Measurements from ENCODE around the gene LAMC2.

The LAMC2 gene

DNA sequence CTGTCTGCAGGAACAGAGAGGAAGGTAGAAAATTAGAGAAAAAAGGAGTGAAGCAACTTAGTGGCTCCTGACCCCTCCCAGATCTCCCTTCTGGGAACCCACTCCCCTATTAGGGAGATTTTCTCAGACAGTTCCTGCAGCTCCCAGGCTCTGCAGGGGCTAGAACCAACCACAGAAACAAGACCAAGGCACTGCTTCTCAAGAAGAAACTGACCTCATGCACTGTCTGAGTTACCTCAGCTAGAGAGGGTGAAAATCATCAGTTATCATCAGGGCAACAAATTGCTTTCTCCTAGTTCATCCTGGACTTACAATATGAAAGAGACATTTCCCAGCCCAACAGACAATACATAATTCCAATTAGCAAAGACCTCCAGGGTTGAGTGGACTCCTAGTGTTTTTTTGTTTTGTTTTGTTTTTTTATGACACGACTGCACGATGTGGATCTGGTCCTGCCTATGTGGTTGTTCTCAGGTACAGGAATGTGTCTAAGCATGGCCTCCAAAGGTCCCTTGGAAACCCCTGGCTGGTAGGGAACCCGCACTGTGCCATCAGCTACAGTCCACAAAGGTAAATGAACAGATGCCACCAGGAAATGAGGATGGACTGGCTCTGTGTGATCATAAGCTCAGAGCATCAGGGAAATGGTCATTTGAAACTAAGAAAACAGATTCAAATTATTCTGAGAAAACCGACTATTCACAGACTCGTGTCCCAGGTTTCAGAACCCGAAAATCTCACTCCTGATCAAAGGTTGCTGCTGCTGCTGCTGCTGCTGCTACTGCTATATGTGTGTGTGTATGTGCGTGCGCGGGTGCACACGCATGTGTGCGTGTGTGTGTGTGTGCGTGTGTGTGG lies 65.3 kb downstream of the LAMC2 start:
- Histone ChIP-seq H3K36me3 (ENCODE audit: insufficient read depth, low read length) (no peaks in the 10 kb centered on the region), H3K9me3 (ENCODE audit: insufficient read depth, low read length, severe bottlenecking) (no peaks in the 10 kb centered on the region), H3K27me3 (ENCODE audit: insufficient read depth, low read length, poor library complexity) (peaks cover 14% of the 10 kb centered on the region), H4K20me1 (ENCODE audit: insufficient read depth, low read length) (no peaks in the 10 kb centered on the region), H3K27ac (ENCODE audit: low read length) (no peak overlapping the region), H3K4me1 (ENCODE audit: insufficient read depth, low read length) (no peaks in the 10 kb centered on the region), H3K4me3 (ENCODE audit: low read depth in 1 of 2, low read length in 2 of 2) (no peak overlapping the region), H3K4me2 (ENCODE audit: insufficient read depth, low read length) (no peak overlapping the region), H3K79me2 (ENCODE audit: insufficient read depth, low read length) (no peaks in the 10 kb centered on the region), H3K9ac (ENCODE audit: low read depth, low read length) (no peak overlapping the region), H2AFZ (ENCODE audit: low read depth, low read length) (no peak overlapping the region)
- no peak for TF ChIP-seq EZH2 (IDR thresholded peaks at IDR 0.05; ENCODE audit: borderline replicate concordance, low read depth, low read length, severe bottlenecking)
- TF ChIP-seq, protein P1, sequence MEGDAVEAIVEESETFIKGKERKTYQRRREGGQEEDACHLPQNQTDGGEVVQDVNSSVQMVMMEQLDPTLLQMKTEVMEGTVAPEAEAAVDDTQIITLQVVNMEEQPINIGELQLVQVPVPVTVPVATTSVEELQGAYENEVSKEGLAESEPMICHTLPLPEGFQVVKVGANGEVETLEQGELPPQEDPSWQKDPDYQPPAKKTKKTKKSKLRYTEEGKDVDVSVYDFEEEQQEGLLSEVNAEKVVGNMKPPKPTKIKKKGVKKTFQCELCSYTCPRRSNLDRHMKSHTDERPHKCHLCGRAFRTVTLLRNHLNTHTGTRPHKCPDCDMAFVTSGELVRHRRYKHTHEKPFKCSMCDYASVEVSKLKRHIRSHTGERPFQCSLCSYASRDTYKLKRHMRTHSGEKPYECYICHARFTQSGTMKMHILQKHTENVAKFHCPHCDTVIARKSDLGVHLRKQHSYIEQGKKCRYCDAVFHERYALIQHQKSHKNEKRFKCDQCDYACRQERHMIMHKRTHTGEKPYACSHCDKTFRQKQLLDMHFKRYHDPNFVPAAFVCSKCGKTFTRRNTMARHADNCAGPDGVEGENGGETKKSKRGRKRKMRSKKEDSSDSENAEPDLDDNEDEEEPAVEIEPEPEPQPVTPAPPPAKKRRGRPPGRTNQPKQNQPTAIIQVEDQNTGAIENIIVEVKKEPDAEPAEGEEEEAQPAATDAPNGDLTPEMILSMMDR (IDR thresholded peaks at IDR 0.05; ENCODE audit: borderline replicate concordance, extremely low read depth, low read length, poor library complexity, severe bottlenecking), result no peak
- ATAC-seq (ENCODE audit: insufficient read depth, low read depth) (no peak), DNase-seq (no peak)

DNA sequence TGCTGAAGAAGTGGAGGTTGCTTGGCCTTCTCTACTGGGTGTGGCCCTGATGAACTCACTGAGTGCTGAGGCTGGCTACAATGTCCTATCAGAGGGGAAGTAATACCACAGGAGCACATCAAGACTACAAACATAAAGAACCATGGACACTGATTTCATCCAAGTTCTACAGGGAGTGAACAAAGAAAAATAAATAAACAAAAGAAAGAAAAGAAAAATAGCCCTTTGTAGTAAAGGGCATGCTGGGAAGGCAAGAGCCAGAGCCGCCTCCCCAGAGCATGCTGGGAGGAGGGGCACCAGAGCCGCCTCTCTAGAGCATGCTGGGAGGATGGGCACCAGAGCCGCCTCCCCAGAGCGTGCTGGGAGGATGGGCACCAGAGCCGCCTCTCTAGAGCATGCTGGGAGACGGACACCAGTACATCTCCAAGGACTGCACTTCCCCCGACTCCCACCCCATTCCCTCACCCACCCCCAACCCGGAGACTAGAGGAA lies 65.9 kb downstream of the LAMC2 start:
- Histone ChIP-seq H3K4me3 (ENCODE audit: low read depth in 1 of 2, low read length in 2 of 2) (no peak overlapping the region), H2AFZ (ENCODE audit: low read depth, low read length) (no peak overlapping the region), H3K9ac (ENCODE audit: low read depth, low read length) (no peak overlapping the region), H3K4me2 (ENCODE audit: insufficient read depth, low read length) (no peak overlapping the region), H3K27me3 (ENCODE audit: insufficient read depth, low read length, poor library complexity) (peaks cover 14% of the 10 kb centered on the region), H3K9me3 (ENCODE audit: insufficient read depth, low read length, severe bottlenecking) (no peaks in the 10 kb centered on the region), H3K36me3 (ENCODE audit: insufficient read depth, low read length) (no peaks in the 10 kb centered on the region), H4K20me1 (ENCODE audit: insufficient read depth, low read length) (no peaks in the 10 kb centered on the region), H3K27ac (ENCODE audit: low read length) (no peak overlapping the region), H3K4me1 (ENCODE audit: insufficient read depth, low read length) (no peaks in the 10 kb centered on the region), H3K79me2 (ENCODE audit: insufficient read depth, low read length) (no peaks in the 10 kb centered on the region)
- no peak for DNase-seq
- no peak for ATAC-seq (ENCODE audit: insufficient read depth, low read depth)
- TF ChIP-seq EZH2 (IDR thresholded peaks at IDR 0.05; ENCODE audit: borderline replicate concordance, low read depth, low read length, severe bottlenecking), result no peak
- TF ChIP-seq, protein P1 (IDR thresholded peaks at IDR 0.05; ENCODE audit: borderline replicate concordance, extremely low read depth, low read length, poor library complexity, severe bottlenecking), result no peak

DNA sequence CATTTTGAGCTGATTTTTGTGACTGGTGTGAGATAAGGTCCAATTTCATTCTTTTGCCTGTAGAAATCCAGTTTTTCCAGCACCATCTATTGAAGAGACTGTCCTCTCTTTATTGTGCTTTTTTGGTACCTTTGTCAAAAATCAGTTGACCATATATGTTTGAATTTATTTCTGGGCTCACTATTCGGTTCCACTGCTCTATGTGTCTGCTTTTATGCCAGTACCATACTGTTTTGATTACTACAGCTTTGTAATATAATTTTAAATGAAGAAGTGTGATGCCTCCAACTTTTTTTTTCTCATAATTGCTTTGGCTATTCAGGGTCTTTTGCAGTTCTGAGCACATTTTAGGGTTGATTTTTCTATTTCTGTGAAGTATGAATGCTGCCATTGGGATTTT lies 69.0 kb downstream of the LAMC2 start:
- TF ChIP-seq, protein P1 (IDR thresholded peaks at IDR 0.05; ENCODE audit: borderline replicate concordance, extremely low read depth, low read length, poor library complexity, severe bottlenecking), result no peak
- no peak for TF ChIP-seq EZH2 (IDR thresholded peaks at IDR 0.05; ENCODE audit: borderline replicate concordance, low read depth, low read length, severe bottlenecking)
- Histone ChIP-seq H2AFZ (ENCODE audit: low read depth, low read length) (no peak overlapping the region), H3K4me1 (ENCODE audit: insufficient read depth, low read length) (no peaks in the 10 kb centered on the region), H3K4me3 (ENCODE audit: low read depth in 1 of 2, low read length in 2 of 2) (no peak overlapping the region), H3K27ac (ENCODE audit: low read length) (no peak overlapping the region), H3K9me3 (ENCODE audit: insufficient read depth, low read length, severe bottlenecking) (no peaks in the 10 kb centered on the region), H3K79me2 (ENCODE audit: insufficient read depth, low read length) (no peaks in the 10 kb centered on the region), H3K36me3 (ENCODE audit: insufficient read depth, low read length) (no peaks in the 10 kb centered on the region), H3K4me2 (ENCODE audit: insufficient read depth, low read length) (no peak overlapping the region), H3K9ac (ENCODE audit: low read depth, low read length) (no peak overlapping the region), H4K20me1 (ENCODE audit: insufficient read depth, low read length) (no peaks in the 10 kb centered on the region), H3K27me3 (ENCODE audit: insufficient read depth, low read length, poor library complexity) (peaks cover 13% of the 10 kb centered on the region)
- ATAC-seq (ENCODE audit: insufficient read depth, low read depth) (no peak), DNase-seq (no peak)
